Gastrocnemius medialis (tissue), 4 donors: ENCODE results near the gene OOSP1.

Experiments used
- POLR2A ChIP-seq, 2 donors: fragments of 450-650 bp; IDR thresholded peaks; one replicate each; pipeline ENCODE4 v1.6.1; 2017; ENCODE audit warnings: antibody characterized with exemption in 2 of 2, mild to moderate bottlenecking in 2 of 2, moderate library complexity in 2 of 2
- TF ChIP-seq, protein P1 (sequence below), 5 experiments: fragments of 450-650 bp in 3 of 5; fragments of 200-600 bp in 2 of 5; sonication (generic) in 2 of 5; IDR thresholded peaks in 4 of 5; conservative IDR thresholded peaks in 1 of 5; 1 replicate in 4 of 5; 2 replicates in 1 of 5; pipeline ENCODE4 v1.5.1; 2016 to 2019; ENCODE audit warnings: antibody characterized with exemption in 5 of 5, mild to moderate bottlenecking in 3 of 5, moderate library complexity in 3 of 5

DNA sequence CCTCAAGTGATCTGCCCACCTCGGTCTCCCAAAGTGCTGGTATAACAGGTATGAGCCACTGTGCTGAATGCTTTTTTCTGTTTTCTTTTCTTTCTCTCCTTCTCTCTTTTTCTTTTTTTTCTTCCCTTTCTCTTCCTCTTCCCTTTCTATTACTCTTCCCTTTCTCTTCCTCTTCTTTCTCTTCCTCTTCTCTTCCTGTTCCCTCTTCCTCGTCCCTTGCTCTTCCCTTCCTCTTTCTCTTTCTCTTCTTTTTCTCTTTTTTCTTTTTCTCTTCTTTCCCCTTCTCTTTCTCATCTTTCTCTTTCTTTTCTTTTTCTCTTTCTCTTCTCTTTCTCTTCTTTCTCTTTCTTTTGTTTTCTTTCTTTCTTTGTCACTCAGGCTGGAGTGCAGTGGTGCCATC lies 1.2 kb downstream of the OOSP1 start:
- no peak for TF ChIP-seq POLR2A (IDR thresholded peaks at IDR 0.05)
- TF ChIP-seq, protein P1, sequence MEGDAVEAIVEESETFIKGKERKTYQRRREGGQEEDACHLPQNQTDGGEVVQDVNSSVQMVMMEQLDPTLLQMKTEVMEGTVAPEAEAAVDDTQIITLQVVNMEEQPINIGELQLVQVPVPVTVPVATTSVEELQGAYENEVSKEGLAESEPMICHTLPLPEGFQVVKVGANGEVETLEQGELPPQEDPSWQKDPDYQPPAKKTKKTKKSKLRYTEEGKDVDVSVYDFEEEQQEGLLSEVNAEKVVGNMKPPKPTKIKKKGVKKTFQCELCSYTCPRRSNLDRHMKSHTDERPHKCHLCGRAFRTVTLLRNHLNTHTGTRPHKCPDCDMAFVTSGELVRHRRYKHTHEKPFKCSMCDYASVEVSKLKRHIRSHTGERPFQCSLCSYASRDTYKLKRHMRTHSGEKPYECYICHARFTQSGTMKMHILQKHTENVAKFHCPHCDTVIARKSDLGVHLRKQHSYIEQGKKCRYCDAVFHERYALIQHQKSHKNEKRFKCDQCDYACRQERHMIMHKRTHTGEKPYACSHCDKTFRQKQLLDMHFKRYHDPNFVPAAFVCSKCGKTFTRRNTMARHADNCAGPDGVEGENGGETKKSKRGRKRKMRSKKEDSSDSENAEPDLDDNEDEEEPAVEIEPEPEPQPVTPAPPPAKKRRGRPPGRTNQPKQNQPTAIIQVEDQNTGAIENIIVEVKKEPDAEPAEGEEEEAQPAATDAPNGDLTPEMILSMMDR (IDR thresholded peaks at IDR 0.05 in 4 of 5, conservative IDR thresholded peaks at IDR 0.05 in 1 of 5) = no peak
